Neuronal stem cell (in vitro differentiated cells): ENCODE measurements around the gene PSG7. TPM values are rescaled to one million over a fixed set of nuclear protein-coding genes. Genes with fewer than 3 reads are reported as not detected.
"Not testable (repeated sequence)": the region's sequence is repeated elsewhere in the genome, so short reads cannot be mapped to it uniquely, and the experiment has no call there.

Experiments used
- DNase-seq: peaks from one replicate; pipeline ENCODE4 v3.0.0-alpha.2; 2013; ENCODE audit warnings: low spot score
- H2AFZ ChIP-seq: one replicate; pipeline ENCODE4 v1.6.1; 2013; ENCODE audit warnings: mild to moderate bottlenecking, low read length, inconsistent platforms
- H2AK5ac ChIP-seq: 2 replicates; pipeline ENCODE4 v1.6.1; 2013; ENCODE audit warnings: low read depth, mild to moderate bottlenecking, inconsistent platforms, low read length, moderate library complexity, mixed read lengths
- H2BK120ac ChIP-seq: 2 replicates; pipeline ENCODE4 v1.6.1; 2013; ENCODE audit warnings: low read depth, mild to moderate bottlenecking, inconsistent platforms, low read length, moderate library complexity, mixed read lengths
- H2BK12ac ChIP-seq: one replicate; pipeline ENCODE4 v1.6.1; 2013; ENCODE audit warnings: low read length, inconsistent platforms
- H2BK15ac ChIP-seq: 2 replicates; pipeline ENCODE4 v1.6.1; 2013; ENCODE audit warnings: mild to moderate bottlenecking, low read length, inconsistent platforms, mixed read lengths
- H2BK5ac ChIP-seq: one replicate; pipeline ENCODE4 v1.6.1; 2013; ENCODE audit warnings: inconsistent platforms, mild to moderate bottlenecking, low read length, moderate library complexity
- H3K14ac ChIP-seq: one replicate; pipeline ENCODE4 v1.6.1; 2013; ENCODE audit warnings: low read length, inconsistent platforms
- H3K18ac ChIP-seq: 2 replicates; pipeline ENCODE4 v1.6.1; 2013; ENCODE audit warnings: low read length, inconsistent platforms
- H3K23ac ChIP-seq: 2 replicates; pipeline ENCODE4 v1.6.1; 2013; ENCODE audit warnings: low read depth, mild to moderate bottlenecking, mixed read lengths, low read length, inconsistent platforms; ENCODE audit not compliant: poor library complexity
- H3K27ac ChIP-seq: replicated peaks from 3 replicates; pipeline ENCODE4 v1.5.1; 2013; ENCODE audit warnings: low read length, inconsistent platforms
- H3K27me3 ChIP-seq, 3 experiments: 2 replicates each; pipeline ENCODE4 v1.6.1; 2013; ENCODE audit warnings: low read length in 3 of 3, mild to moderate bottlenecking in 2 of 3, inconsistent platforms in 1 of 3, low read depth in 1 of 3, mixed read lengths in 1 of 3, moderate library complexity in 1 of 3; ENCODE audit not compliant: control insufficient read depth in 3 of 3, insufficient read depth in 3 of 3
- H3K36me3 ChIP-seq, 2 donors: replicated peaks in 1 of 2; 2 replicates each; pipeline ENCODE4 v1.6.1; 2013; ENCODE audit warnings: low read length in 2 of 2; ENCODE audit not compliant: control insufficient read depth in 2 of 2, insufficient read depth in 2 of 2
- H3K4ac ChIP-seq: 2 replicates; pipeline ENCODE4 v1.6.1; 2013; ENCODE audit warnings: inconsistent platforms, mild to moderate bottlenecking, low read length, moderate library complexity
- H3K4me1 ChIP-seq, 2 donors: 1 replicate in 1 of 2; 2 replicates in 1 of 2; pipeline ENCODE4 v1.6.1; 2013; ENCODE audit warnings: low read length in 2 of 2, low read depth in 1 of 2; ENCODE audit not compliant: control insufficient read depth in 2 of 2, insufficient read depth in 1 of 2
- H3K4me2 ChIP-seq: one replicate; pipeline ENCODE4 v1.6.1; 2013; ENCODE audit warnings: mild to moderate bottlenecking, low read length, inconsistent platforms; ENCODE audit not compliant: insufficient read depth, poor library complexity, severe bottlenecking
- H3K4me3 ChIP-seq, 2 donors: 2 replicates each; pipeline ENCODE4 v1.5.1; 2013; ENCODE audit warnings: low read length in 2 of 2, mild to moderate bottlenecking in 2 of 2, inconsistent platforms in 1 of 2, moderate library complexity in 1 of 2
- H3K79me1 ChIP-seq: one replicate; pipeline ENCODE4 v1.6.1; 2013; ENCODE audit warnings: low read depth, mild to moderate bottlenecking, inconsistent platforms, low read length, moderate library complexity
- H3K9ac ChIP-seq: one replicate; pipeline ENCODE4 v1.6.1; 2013; ENCODE audit warnings: mild to moderate bottlenecking, low read depth, low read length, inconsistent platforms; ENCODE audit not compliant: poor library complexity
- H3K9me3 ChIP-seq, 2 donors: replicated peaks in 1 of 2; 2 replicates each; pipeline versions ENCODE3 to v1.6.1; 2013; ENCODE audit warnings: low read length in 2 of 2, mild to moderate bottlenecking in 2 of 2, inconsistent platforms in 1 of 2, low read depth in 1 of 2, mixed read lengths in 1 of 2, moderate library complexity in 1 of 2; ENCODE audit not compliant: control insufficient read depth in 2 of 2, insufficient read depth in 1 of 2
- H4K8ac ChIP-seq: one replicate; pipeline ENCODE4 v1.6.1; 2013; ENCODE audit warnings: low read depth, mild to moderate bottlenecking, inconsistent platforms, low read length, moderate library complexity
- H4K91ac ChIP-seq: one replicate; pipeline ENCODE4 v1.6.1; 2013; ENCODE audit warnings: low read length, low read depth, mild to moderate bottlenecking, inconsistent platforms; ENCODE audit not compliant: poor library complexity
- WGBS, 2 donors: extraction: QIAGEN DNeasy Blood & Tissue Kit; methylation state at CpG; one replicate each; pipeline ENCODE4 v1.1.7; 2013; ENCODE audit warnings: missing lambda C conversion rate in 2 of 2, mixed read lengths in 1 of 2; ENCODE audit not compliant: insufficient read length in 2 of 2, insufficient replicate concordance in 1 of 2; ENCODE audit errors: extremely low coverage in 2 of 2; 5-methylcytosine and 5-hydroxymethylcytosine counted together
- polyA plus RNA-seq, 2 experiments: library from polyadenylated mRNA; stranded (reverse); fragments of 200-250 nt; gene quantifications; one replicate each; pipeline ENCODE4 v1.2.3, GENCODE V29; 2013

Gene PSG7
- polyA plus RNA-seq (2013, experiment 1 of 2): not detected
- polyA plus RNA-seq (2013, experiment 2 of 2): not detected

DNA sequence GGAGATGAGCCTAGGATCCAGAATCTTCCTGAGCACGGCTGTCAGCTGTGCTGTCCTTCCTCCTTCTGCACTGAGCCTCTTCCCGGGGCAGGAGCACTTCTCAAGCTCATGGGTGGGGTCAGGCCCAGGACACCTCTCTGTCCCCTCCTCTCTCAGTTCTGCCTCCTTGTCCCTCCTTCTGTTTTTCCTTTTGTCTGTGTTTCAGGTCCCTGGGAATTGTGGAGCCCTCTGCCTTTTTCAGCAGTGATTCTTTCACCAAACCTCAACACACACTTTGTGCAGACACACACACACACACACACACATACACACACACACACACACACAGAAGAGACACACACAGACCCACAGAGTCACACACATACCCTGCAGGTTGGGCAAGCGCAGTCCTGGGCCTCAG, at the start of gene PSG7:
Gene PSG7 (minus strand): TSS at position 101 of the 400 bp plus-strand sequence. CDS start 131 bp downstream, outside the sequence.
- H2BK120ac ChIP-seq, H3K4me2 ChIP-seq, H2BK15ac ChIP-seq, H3K9me3 ChIP-seq, H2BK12ac ChIP-seq, H3K14ac ChIP-seq, H2BK5ac ChIP-seq, H3K23ac ChIP-seq, H3K27me3 ChIP-seq, H3K27ac ChIP-seq, H3K4me1 ChIP-seq, H2AFZ ChIP-seq, H4K91ac ChIP-seq, DNase-seq, H3K36me3 ChIP-seq, H3K9ac ChIP-seq, H3K4ac ChIP-seq, H3K79me1 ChIP-seq, H2AK5ac ChIP-seq, H4K8ac ChIP-seq, H3K18ac ChIP-seq: not testable (repeated sequence)
- no CpG with 5 or more reads among the region's 3 CpGs for WGBS, 2 donors
- peak within 1 kb of the TSS in 1 of 2 donors; percentile 64 for H3K4me3 ChIP-seq

DNA sequence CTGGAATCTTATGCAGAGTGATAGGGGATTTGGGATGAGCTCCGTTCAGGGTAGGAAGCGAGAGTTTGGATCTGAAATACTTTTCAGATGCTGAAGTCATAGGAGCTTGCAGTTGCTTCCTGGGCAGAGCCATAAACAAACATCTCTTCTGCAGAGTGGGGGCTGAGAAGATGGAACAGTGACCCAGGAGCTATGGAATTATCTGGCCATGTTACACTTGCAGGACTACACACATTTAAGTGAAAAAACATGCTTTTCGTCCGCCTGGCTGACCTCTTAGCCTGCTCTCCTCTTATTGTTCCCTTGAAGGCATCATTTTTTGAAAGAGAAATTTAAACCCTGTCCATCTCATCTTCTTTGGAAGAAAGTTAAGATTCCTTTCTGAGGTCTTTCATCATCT, 48.6 kb upstream of the PSG7 start:
- H4K91ac ChIP-seq: no peak overlapping the region
- H3K4me2 ChIP-seq: no peak overlapping the region
- H3K79me1 ChIP-seq: no peaks in the 10 kb centered on the region
- no peak overlapping the region for H4K8ac ChIP-seq
- H3K27me3 ChIP-seq: no peaks in the 10 kb centered on the region
- no CpG with 5 or more reads among the region's 4 CpGs for WGBS, 2 donors
- no peaks in the 10 kb centered on the region for H3K36me3 ChIP-seq
- no peak for DNase-seq
- no peaks in the 10 kb centered on the region for H3K4me1 ChIP-seq
- no peak overlapping the region for H2BK12ac ChIP-seq
- no peak overlapping the region for H2BK120ac ChIP-seq
- H3K9me3 ChIP-seq: peaks cover 0 to 2% of the 10 kb centered on the region in 2 donors
- no peak overlapping the region for H3K27ac ChIP-seq
- no peak overlapping the region for H3K4ac ChIP-seq
- no peak overlapping the region for H2AFZ ChIP-seq
- H2AK5ac ChIP-seq: no peak overlapping the region
- no peak overlapping the region for H2BK5ac ChIP-seq
- H3K14ac ChIP-seq: no peak overlapping the region
- H3K23ac ChIP-seq: no peak overlapping the region
- no peak overlapping the region for H3K4me3 ChIP-seq
- H3K9ac ChIP-seq: no peak overlapping the region
- H3K18ac ChIP-seq: no peak overlapping the region
- no peak overlapping the region for H2BK15ac ChIP-seq

DNA sequence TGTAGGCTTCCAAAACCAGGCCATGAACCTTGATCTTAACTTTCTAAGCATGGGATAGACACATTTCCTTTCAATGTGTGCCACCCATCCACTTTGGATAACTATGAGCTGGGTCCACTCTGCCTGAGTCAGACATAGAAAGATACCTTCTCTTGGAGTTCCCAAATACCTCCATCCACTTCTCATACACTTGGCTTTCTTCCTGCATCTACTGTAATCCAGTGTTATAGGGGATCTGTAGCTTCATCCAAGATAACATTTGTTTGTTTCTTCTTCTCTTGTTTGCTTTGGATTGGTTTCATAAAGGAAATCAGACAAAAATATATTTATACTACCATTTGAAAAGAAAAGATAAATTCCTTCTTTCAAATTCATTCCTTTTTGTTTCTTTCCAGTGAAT, 45.1 kb upstream of the PSG7 start:
- not testable (repeated sequence) for H3K4me2 ChIP-seq, H3K9me3 ChIP-seq, H3K14ac ChIP-seq, H4K8ac ChIP-seq, H3K23ac ChIP-seq, H3K9ac ChIP-seq, H2BK15ac ChIP-seq, H3K27me3 ChIP-seq, H3K27ac ChIP-seq, H2AFZ ChIP-seq, H2BK5ac ChIP-seq, DNase-seq, H2AK5ac ChIP-seq, H4K91ac ChIP-seq, H3K79me1 ChIP-seq, H3K4ac ChIP-seq, H2BK120ac ChIP-seq, H3K4me3 ChIP-seq, H3K4me1 ChIP-seq, H2BK12ac ChIP-seq, H3K18ac ChIP-seq, H3K36me3 ChIP-seq

DNA sequence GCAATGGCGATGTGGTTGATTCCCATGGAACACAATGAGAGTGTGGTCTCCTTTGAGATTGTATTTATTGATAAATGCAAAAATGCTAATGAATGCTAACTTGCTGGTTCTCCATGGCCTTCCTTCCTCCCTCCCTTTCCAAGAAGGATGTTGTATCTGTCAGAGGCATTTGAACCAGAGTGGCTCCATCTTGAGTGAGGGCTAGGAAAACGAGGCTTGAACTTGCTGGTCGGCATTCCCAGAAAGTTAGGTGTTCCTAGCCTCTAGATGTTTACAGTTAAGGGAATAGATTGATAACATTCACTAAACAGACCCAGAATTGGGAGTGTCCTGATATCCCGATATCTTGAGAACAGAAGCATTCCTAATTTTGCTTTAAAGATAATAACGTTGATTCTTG, 34.4 kb upstream of the PSG7 start:
- not testable (repeated sequence) for H2AK5ac ChIP-seq, H3K27me3 ChIP-seq, H3K4ac ChIP-seq, H3K23ac ChIP-seq, H2BK120ac ChIP-seq, H3K9me3 ChIP-seq, H3K4me2 ChIP-seq, H2BK12ac ChIP-seq, H2BK15ac ChIP-seq, H3K27ac ChIP-seq, H3K79me1 ChIP-seq, H3K14ac ChIP-seq, H3K9ac ChIP-seq, H2AFZ ChIP-seq, DNase-seq, H3K4me1 ChIP-seq, H4K8ac ChIP-seq, H3K18ac ChIP-seq, H3K36me3 ChIP-seq, H2BK5ac ChIP-seq, H3K4me3 ChIP-seq, H4K91ac ChIP-seq
- no CpG with 5 or more reads among the region's 5 CpGs for WGBS, 2 donors
